ENCODE measurements around the gene TMTC1. TPM values are rescaled to one million over a fixed set of nuclear protein-coding genes. Genes with fewer than 3 reads are reported as not detected.
"Not testable (repeated sequence)": the region's sequence is repeated elsewhere in the genome, so short reads cannot be mapped to it uniquely, and the experiment has no call there.

Gene TMTC1
- total RNA-seq, 3 donors from 2014 or later (not counting 1 experiment from before 2014, with no cell fraction given) = 0.18 to 2.0 (median 0.50) TPM

DNA sequence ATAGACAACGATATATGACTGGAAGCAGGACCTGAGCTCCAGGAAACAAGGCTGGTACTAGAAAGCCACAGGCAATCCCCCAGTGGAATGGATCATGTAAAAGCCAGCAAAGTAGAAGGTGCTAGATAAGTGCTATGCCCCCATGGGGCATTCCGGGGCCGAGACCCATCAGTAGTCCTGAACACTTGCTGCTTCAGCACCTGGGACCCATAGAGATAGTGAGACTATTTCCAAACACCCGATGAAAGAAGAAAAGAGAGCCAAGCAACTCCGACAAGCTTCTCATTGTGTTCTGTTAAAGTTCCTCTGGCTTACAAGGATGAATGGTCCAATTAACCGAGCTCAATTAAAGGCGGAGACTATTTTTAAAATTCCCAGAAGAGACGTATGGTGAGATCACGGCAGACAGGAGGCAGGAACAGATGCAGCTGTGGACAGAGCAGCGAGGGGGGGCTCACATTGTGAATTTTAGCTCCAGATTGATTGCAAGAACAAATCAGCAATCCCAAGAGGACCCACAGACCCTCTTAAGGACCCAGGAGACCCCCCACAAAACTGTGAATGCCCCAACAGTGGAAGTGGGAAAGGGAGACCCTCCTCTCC lies 143.7 kb downstream of the TMTC1 start:
- DNase-seq = no peak
- Histone ChIP-seq H3K4me3 (ENCODE audit: low read length) (no peak overlapping the region), H3K4me1 (ENCODE audit: control insufficient read depth, insufficient read depth, low read length) (no peaks in the 10 kb centered on the region), H3K27me3 (ENCODE audit: control insufficient read depth, insufficient read depth, low read length) (no peaks in the 10 kb centered on the region), H3K27ac (ENCODE audit: low read length) (no peak overlapping the region), H3K36me3 (ENCODE audit: control insufficient read depth, insufficient read depth, low read length) (no peaks in the 10 kb centered on the region), H3K9me3 (ENCODE audit: control insufficient read depth, insufficient read depth, low read length) (no peaks in the 10 kb centered on the region)
- no peaks in the 10 kb centered on the region for H3K4me1 Mint-ChIP-seq
- no peak overlapping the region for H3K4me3 Mint-ChIP-seq
- H3K27ac Mint-ChIP-seq = no peak overlapping the region
- H3K27me3 Mint-ChIP-seq (ENCODE audit: low read depth in 2 of 2) = no peaks in the 10 kb centered on the region
- H3K9me3 Mint-ChIP-seq = peaks cover 0 to 3% of the 10 kb centered on the region in 2 donors
- 82% methylated on average over 10 of the region's 10 CpGs for WGBS (ENCODE audit: insufficient coverage)
- no peaks in the 10 kb centered on the region for H3K36me3 Mint-ChIP-seq
- TF ChIP-seq, protein P1, sequence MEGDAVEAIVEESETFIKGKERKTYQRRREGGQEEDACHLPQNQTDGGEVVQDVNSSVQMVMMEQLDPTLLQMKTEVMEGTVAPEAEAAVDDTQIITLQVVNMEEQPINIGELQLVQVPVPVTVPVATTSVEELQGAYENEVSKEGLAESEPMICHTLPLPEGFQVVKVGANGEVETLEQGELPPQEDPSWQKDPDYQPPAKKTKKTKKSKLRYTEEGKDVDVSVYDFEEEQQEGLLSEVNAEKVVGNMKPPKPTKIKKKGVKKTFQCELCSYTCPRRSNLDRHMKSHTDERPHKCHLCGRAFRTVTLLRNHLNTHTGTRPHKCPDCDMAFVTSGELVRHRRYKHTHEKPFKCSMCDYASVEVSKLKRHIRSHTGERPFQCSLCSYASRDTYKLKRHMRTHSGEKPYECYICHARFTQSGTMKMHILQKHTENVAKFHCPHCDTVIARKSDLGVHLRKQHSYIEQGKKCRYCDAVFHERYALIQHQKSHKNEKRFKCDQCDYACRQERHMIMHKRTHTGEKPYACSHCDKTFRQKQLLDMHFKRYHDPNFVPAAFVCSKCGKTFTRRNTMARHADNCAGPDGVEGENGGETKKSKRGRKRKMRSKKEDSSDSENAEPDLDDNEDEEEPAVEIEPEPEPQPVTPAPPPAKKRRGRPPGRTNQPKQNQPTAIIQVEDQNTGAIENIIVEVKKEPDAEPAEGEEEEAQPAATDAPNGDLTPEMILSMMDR (IDR thresholded peaks at IDR 0.05) = no peak
- intact Hi-C loops (cut with micrococcal nuclease) = no loop called here
- no peak for ATAC-seq

DNA sequence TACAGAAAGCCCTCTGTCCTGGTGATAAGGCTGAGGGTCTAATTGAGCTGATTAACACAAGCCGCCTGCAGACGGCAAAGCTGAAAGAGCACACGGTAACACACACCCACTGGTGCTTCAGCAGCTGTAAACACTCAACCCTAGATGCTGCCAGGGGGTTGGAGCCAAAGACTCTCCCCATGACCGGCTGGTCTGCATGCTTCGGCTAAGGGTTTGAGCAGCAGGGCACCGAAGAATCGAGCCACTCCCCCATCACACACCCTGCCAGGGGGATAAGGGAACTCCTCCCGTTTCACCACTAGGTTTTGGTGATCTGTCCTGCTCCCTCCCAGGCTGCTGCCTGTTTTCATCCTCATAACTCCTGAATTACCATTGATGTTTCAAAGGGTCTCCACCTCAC lies 145.2 kb downstream of the TMTC1 start:
- 78% methylated on average over 8 of the region's 8 CpGs for WGBS (ENCODE audit: insufficient coverage)
- intact Hi-C loops (cut with micrococcal nuclease) = no loop called here
- Histone ChIP-seq H3K9me3 (ENCODE audit: control insufficient read depth, insufficient read depth, low read length) (no peaks in the 10 kb centered on the region), H3K36me3 (ENCODE audit: control insufficient read depth, insufficient read depth, low read length) (no peaks in the 10 kb centered on the region), H3K27ac (ENCODE audit: low read length) (no peak overlapping the region), H3K4me1 (ENCODE audit: control insufficient read depth, insufficient read depth, low read length) (no peaks in the 10 kb centered on the region), H3K27me3 (ENCODE audit: control insufficient read depth, insufficient read depth, low read length) (no peaks in the 10 kb centered on the region), H3K4me3 (ENCODE audit: low read length) (no peak overlapping the region)
- Mint-ChIP-seq H3K4me3 (no peak overlapping the region), H3K27ac (no peak overlapping the region), H3K27me3 (ENCODE audit: low read depth in 2 of 2) (no peaks in the 10 kb centered on the region), H3K4me1 (no peaks in the 10 kb centered on the region), H3K9me3 (peaks cover 0 to 3% of the 10 kb centered on the region in 2 donors), H3K36me3 (no peaks in the 10 kb centered on the region)
- no peak for DNase-seq
- no peak for ATAC-seq
- TF ChIP-seq, protein P1 (IDR thresholded peaks at IDR 0.05) = no peak

DNA sequence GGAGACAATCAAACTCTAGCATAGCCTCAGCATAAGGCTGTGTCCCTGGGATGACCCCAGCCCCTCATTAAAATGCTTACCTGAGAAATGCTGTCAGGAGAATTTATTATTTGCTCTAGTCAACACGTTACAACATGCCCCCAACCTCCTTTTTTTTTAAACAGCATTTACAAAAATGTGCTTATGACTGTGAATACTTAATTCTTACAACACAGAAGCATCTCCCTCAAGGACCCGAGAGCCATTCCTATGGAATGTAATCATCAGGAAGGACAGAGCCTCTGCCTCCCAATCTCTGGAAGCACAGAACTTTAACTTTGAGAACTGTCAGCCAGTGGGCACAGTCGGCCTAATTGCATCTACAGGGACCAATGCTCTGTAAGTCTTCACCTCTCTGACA lies 149.7 kb downstream of the TMTC1 start:
- ATAC-seq = no peak
- Mint-ChIP-seq H3K27ac (no peak overlapping the region), H3K4me1 (no peaks in the 10 kb centered on the region), H3K4me3 (no peak overlapping the region), H3K27me3 (ENCODE audit: low read depth in 2 of 2) (no peaks in the 10 kb centered on the region), H3K36me3 (no peaks in the 10 kb centered on the region), H3K9me3 (peaks cover 3 to 4% of the 10 kb centered on the region in 2 donors)
- 70% methylated on average over 3 of the region's 3 CpGs for WGBS (ENCODE audit: insufficient coverage)
- TF ChIP-seq, protein P1 (IDR thresholded peaks at IDR 0.05) = no peak
- H3K36me3 ChIP-seq (ENCODE audit: control insufficient read depth, insufficient read depth, low read length) = no peaks in the 10 kb centered on the region
- H3K27ac ChIP-seq (ENCODE audit: low read length) = no peak overlapping the region
- no peaks in the 10 kb centered on the region for H3K4me1 ChIP-seq (ENCODE audit: control insufficient read depth, insufficient read depth, low read length)
- intact Hi-C loops (cut with micrococcal nuclease) = no loop called here
- no peaks in the 10 kb centered on the region for H3K9me3 ChIP-seq (ENCODE audit: control insufficient read depth, insufficient read depth, low read length)
- H3K4me3 ChIP-seq (ENCODE audit: low read length) = no peak overlapping the region
- H3K27me3 ChIP-seq (ENCODE audit: control insufficient read depth, insufficient read depth, low read length) = no peaks in the 10 kb centered on the region
- DNase-seq = no peak

DNA sequence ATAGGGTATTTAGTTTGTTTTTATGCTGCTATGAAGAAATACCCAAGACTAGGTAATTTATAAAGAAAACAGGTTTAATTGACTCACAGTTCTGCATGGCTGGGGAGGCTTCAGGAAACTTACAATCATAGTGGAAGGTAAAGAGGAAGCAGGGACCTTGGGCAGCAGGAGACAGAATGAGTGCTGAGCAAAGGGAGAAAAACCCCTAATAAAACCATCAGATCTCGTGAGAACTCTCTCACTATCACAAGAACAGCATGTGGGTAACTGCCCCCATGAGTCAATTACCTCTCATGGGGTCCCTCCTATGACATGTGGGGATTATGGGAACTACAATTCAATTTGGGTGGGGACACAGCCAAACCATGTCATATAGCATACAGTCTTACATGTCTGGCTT lies 153.6 kb downstream of the TMTC1 start:
- ATAC-seq; H3K36me3 Mint-ChIP-seq; H3K27ac ChIP-seq (ENCODE audit: low read length); H3K9me3 Mint-ChIP-seq; H3K27ac Mint-ChIP-seq; H3K4me1 Mint-ChIP-seq; H3K4me1 ChIP-seq (ENCODE audit: control insufficient read depth, insufficient read depth, low read length); intact Hi-C loops (cut with micrococcal nuclease); H3K9me3 ChIP-seq (ENCODE audit: control insufficient read depth, insufficient read depth, low read length); H3K4me3 Mint-ChIP-seq; H3K36me3 ChIP-seq (ENCODE audit: control insufficient read depth, insufficient read depth, low read length); H3K4me3 ChIP-seq (ENCODE audit: low read length); H3K27me3 Mint-ChIP-seq (ENCODE audit: low read depth in 2 of 2); H3K27me3 ChIP-seq (ENCODE audit: control insufficient read depth, insufficient read depth, low read length); DNase-seq: not testable (repeated sequence)
- WGBS (ENCODE audit: insufficient coverage) = no CpG with 5 or more reads among the region's 1 CpG
